Mammary microvascular endothelial cell (primary cell): ENCODE measurements around the gene ARID2. TPM values are rescaled to one million over a fixed set of nuclear protein-coding genes. Genes with fewer than 3 reads are reported as not detected.

ENCODE experiments used
- total RNA-seq: library from RNA; depleted of rRNA; stranded (reverse); fragments of >200 nt; gene quantifications from 2 replicates; pipeline ENCODE4 v1.2.3, GENCODE V29; 2015

The ARID2 gene, protein sequence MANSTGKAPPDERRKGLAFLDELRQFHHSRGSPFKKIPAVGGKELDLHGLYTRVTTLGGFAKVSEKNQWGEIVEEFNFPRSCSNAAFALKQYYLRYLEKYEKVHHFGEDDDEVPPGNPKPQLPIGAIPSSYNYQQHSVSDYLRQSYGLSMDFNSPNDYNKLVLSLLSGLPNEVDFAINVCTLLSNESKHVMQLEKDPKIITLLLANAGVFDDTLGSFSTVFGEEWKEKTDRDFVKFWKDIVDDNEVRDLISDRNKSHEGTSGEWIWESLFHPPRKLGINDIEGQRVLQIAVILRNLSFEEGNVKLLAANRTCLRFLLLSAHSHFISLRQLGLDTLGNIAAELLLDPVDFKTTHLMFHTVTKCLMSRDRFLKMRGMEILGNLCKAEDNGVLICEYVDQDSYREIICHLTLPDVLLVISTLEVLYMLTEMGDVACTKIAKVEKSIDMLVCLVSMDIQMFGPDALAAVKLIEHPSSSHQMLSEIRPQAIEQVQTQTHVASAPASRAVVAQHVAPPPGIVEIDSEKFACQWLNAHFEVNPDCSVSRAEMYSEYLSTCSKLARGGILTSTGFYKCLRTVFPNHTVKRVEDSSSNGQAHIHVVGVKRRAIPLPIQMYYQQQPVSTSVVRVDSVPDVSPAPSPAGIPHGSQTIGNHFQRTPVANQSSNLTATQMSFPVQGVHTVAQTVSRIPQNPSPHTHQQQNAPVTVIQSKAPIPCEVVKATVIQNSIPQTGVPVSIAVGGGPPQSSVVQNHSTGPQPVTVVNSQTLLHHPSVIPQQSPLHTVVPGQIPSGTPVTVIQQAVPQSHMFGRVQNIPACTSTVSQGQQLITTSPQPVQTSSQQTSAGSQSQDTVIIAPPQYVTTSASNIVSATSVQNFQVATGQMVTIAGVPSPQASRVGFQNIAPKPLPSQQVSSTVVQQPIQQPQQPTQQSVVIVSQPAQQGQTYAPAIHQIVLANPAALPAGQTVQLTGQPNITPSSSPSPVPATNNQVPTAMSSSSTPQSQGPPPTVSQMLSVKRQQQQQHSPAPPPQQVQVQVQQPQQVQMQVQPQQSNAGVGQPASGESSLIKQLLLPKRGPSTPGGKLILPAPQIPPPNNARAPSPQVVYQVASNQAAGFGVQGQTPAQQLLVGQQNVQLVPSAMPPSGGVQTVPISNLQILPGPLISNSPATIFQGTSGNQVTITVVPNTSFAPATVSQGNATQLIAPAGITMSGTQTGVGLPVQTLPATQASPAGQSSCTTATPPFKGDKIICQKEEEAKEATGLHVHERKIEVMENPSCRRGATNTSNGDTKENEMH (N-terminal part only)
- total RNA-seq, result 6.3 and 7.3 TPM in 2 replicates

DNA sequence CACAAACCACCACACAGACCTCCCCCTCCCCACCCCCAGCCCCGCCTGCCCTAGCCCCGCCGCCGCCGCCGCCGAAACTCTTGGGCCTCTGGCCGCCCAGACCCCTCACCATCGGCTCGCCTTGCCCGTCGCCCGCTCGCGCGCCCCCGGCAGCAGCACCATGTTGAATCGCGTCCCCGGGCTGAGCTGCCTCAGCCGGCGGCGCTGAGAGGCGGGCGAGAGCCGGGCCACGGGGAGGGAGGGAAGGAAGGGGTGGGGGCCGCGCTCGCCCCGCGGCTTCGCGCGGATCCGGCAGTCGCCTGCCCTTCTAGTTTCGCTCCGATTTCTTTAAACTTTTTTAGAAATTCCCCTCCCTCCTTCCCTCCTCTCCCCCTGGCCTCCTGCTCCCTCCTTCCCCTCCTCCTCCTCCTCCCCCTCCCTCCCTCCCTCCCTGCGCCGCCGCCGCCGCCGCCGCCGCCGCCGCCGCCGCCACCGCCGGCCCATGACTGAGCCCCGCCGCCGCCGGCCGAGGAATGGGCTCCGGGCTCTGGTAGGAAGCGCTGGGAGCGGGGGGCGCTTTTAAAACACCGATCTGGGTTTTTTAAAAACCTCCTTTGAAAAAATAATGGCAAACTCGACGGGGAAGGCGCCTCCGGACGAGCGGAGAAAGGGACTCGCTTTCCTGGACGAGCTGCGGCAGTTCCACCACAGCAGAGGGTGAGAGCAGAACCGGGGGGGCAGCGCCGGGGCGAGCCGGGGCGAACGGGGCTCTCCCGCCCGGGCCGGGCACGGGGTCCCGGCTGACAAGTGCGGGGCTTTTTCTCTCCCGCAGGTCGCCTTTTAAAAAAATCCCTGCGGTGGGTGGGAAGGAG is at the start of gene ARID2:
ARID2 (plus strand) TSS at position 474 of the 851 bp plus-strand sequence; CDS start at position 605, 131 bp downstream.

